H1 (cell line): ENCODE measurements around the gene PRPF40B. TPM values are rescaled to one million over a fixed set of nuclear protein-coding genes. Genes with fewer than 3 reads are reported as not detected.

Experiments used
- CTCF ChIA-PET: fragments of 300-600 bp; sonication (Branson Sonifier 250); formaldehyde crosslinking; loops from one replicate; lab custom pipeline; 2021; ENCODE audit not compliant: partially characterized antibody; lab: Charles Lee
- POLR2A ChIA-PET: fragments of 300-600 bp; sonication (Branson Sonifier 250); formaldehyde crosslinking; loops from one replicate; lab custom pipeline; 2021; ENCODE audit warnings: inconsistent platforms; ENCODE audit not compliant: partially characterized antibody; lab: Charles Lee
- DNase-seq, 2 experiments: peaks; one replicate each; pipeline versions ENCODE4 v3.0.0 to v3.0.0-alpha.2; 2010 to 2022; ENCODE audit warnings: low spot score in 2 of 2, low read depth in 1 of 2, mixed read lengths in 1 of 2
- FAIRE-seq: peaks from 2 replicates; lab custom pipeline; 2011; peaks lifted over from hg19 to GRCh38; lab: Jason Lieb, UNC
- H2AFZ ChIP-seq: 2 replicates; pipeline ENCODE4 v1.8.1; 2012; ENCODE audit warnings: low read length, inconsistent platforms
- H2AK5ac ChIP-seq: 2 replicates; pipeline ENCODE4 v1.6.1; 2013; ENCODE audit warnings: low read depth, low read length
- H2BK120ac ChIP-seq: replicated peaks from 2 replicates; pipeline ENCODE3; 2013; ENCODE audit warnings: low read depth, low read length, inconsistent platforms
- H2BK12ac ChIP-seq: 2 replicates; pipeline ENCODE4 v1.6.1; 2013; ENCODE audit warnings: low read depth, low read length
- H2BK15ac ChIP-seq: 2 replicates; pipeline ENCODE4 v1.6.1; 2013; ENCODE audit warnings: low read length
- H2BK20ac ChIP-seq: 2 replicates; pipeline ENCODE4 v1.6.1; 2013; ENCODE audit warnings: low read length
- H2BK5ac ChIP-seq: 2 replicates; pipeline ENCODE4 v1.6.1; 2013; ENCODE audit warnings: low read depth, low read length
- H3K14ac ChIP-seq: 2 replicates; pipeline ENCODE4 v1.6.1; 2013; ENCODE audit warnings: inconsistent platforms; ENCODE audit not compliant: insufficient read length
- H3K18ac ChIP-seq: 2 replicates; pipeline ENCODE4 v1.6.1; 2013; ENCODE audit warnings: low read length; ENCODE audit errors: extremely low read depth
- H3K23ac ChIP-seq: 2 replicates; pipeline ENCODE4 v1.6.1; 2013; ENCODE audit warnings: inconsistent platforms; ENCODE audit not compliant: insufficient read length
- H3K23me2 ChIP-seq: 2 replicates; pipeline ENCODE4 v1.6.1; 2013; ENCODE audit warnings: low read depth, low read length
- H3K27ac ChIP-seq: 2 replicates; pipeline ENCODE4 v1.6.1; 2011; ENCODE audit warnings: low read depth, low read length, inconsistent platforms
- H3K27me3 ChIP-seq, 4 experiments: replicated peaks in 1 of 4; 1 replicate in 1 of 4; 2 replicates in 3 of 4; pipeline versions ENCODE4 v1.6.1 to v1.8.1; 2011 to 2013; ENCODE audit warnings: low read length in 3 of 4, mild to moderate bottlenecking in 3 of 4, inconsistent platforms in 2 of 4, mixed read lengths in 2 of 4, moderate library complexity in 1 of 4; ENCODE audit not compliant: control insufficient read depth in 3 of 4, insufficient read depth in 3 of 4; ENCODE audit errors: extremely low read depth in 1 of 4
- H3K36me3 ChIP-seq, 4 experiments: 2 replicates each; pipeline versions ENCODE4 v1.6.1 to v1.8.1; 2011 to 2013; ENCODE audit warnings: mild to moderate bottlenecking in 4 of 4, low read length in 3 of 4, moderate library complexity in 2 of 4, control low read depth in 1 of 4, inconsistent platforms in 1 of 4; ENCODE audit not compliant: insufficient read depth in 4 of 4, control insufficient read depth in 2 of 4
- H3K4ac ChIP-seq: replicated peaks from 2 replicates; pipeline ENCODE3; 2013; ENCODE audit warnings: low read length, low read depth, mixed read lengths, inconsistent platforms; ENCODE audit not compliant: insufficient read length
- H3K4me1 ChIP-seq, 4 experiments: replicated peaks in 1 of 4; 1 replicate in 1 of 4; 2 replicates in 3 of 4; pipeline versions ENCODE4 v1.6.1 to v1.8.1; 2011 to 2013; ENCODE audit warnings: low read length in 3 of 4, inconsistent platforms in 2 of 4, mixed read lengths in 1 of 4; ENCODE audit not compliant: insufficient read depth in 4 of 4, control insufficient read depth in 3 of 4
- H3K4me2 ChIP-seq, 2 experiments: 2 replicates each; pipeline versions ENCODE4 v1.6.1 to v1.8.1; 2011 to 2013; ENCODE audit warnings: low read depth in 2 of 2, low read length in 2 of 2, control low read depth in 1 of 2, inconsistent platforms in 1 of 2, mild to moderate bottlenecking in 1 of 2; ENCODE audit not compliant: insufficient read depth in 1 of 2
- H3K4me3 ChIP-seq, 4 experiments: fragments of 200-600, 300-600 bp in 1 of 4; sonication (generic), shearing (Covaris generic), sonication (Bioruptor Twin) in 1 of 4; 2 replicates each; pipeline versions ENCODE4 v1.5.1 to v1.8.1; 2011 to 2016; ENCODE audit warnings: low read length in 4 of 4, low read depth in 3 of 4, control low read depth in 2 of 4, inconsistent platforms in 2 of 4, mild to moderate bottlenecking in 2 of 4, mixed read lengths in 1 of 4, moderate library complexity in 1 of 4; ENCODE audit not compliant: insufficient read depth in 2 of 4; ENCODE audit errors: extremely low read depth in 1 of 4
- H3K56ac ChIP-seq: replicated peaks from 2 replicates; pipeline ENCODE3; 2013; ENCODE audit warnings: low read depth, mild to moderate bottlenecking, mixed read lengths, low read length, inconsistent platforms; ENCODE audit not compliant: insufficient read length
- H3K79me1 ChIP-seq: 2 replicates; pipeline ENCODE4 v1.6.1; 2013; ENCODE audit warnings: low read depth, low read length, control low read depth
- H3K79me2 ChIP-seq, 2 experiments: 2 replicates each; pipeline versions ENCODE4 v1.6.1 to v1.8.1; 2012 to 2013; ENCODE audit warnings: low read length in 2 of 2, mild to moderate bottlenecking in 2 of 2, inconsistent platforms in 1 of 2; ENCODE audit not compliant: insufficient read depth in 2 of 2, control insufficient read depth in 1 of 2
- H3K9ac ChIP-seq, 4 experiments: replicated peaks in 1 of 4; 1 replicate in 1 of 4; 2 replicates in 3 of 4; pipeline versions ENCODE4 v1.6.1 to v1.8.1; 2011 to 2013; ENCODE audit warnings: low read depth in 3 of 4, low read length in 3 of 4, control low read depth in 2 of 4, mild to moderate bottlenecking in 2 of 4, moderate library complexity in 2 of 4, inconsistent platforms in 1 of 4; ENCODE audit errors: extremely low read depth in 1 of 4
- H3K9me3 ChIP-seq, 2 experiments: 2 replicates each; pipeline versions ENCODE4 v1.6.1 to v1.8.1; 2012 to 2013; ENCODE audit warnings: mild to moderate bottlenecking in 2 of 2, moderate library complexity in 2 of 2, control low read depth in 1 of 2, inconsistent platforms in 1 of 2, low read depth in 1 of 2, low read length in 1 of 2, mixed read lengths in 1 of 2; ENCODE audit not compliant: insufficient read depth in 2 of 2
- H4K20me1 ChIP-seq, 2 experiments: replicated peaks in 1 of 2; 2 replicates each; pipeline versions ENCODE3 to v1.8.1; 2011 to 2013; ENCODE audit warnings: inconsistent platforms in 2 of 2, low read length in 2 of 2, mild to moderate bottlenecking in 1 of 2; ENCODE audit not compliant: insufficient read depth in 2 of 2, control insufficient read depth in 1 of 2
- H4K5ac ChIP-seq: 2 replicates; pipeline ENCODE4 v1.6.1; 2013; ENCODE audit warnings: low read length, low read depth, mixed read lengths, inconsistent platforms; ENCODE audit not compliant: insufficient read length
- H4K8ac ChIP-seq: 2 replicates; pipeline ENCODE4 v1.8.0; 2013; ENCODE audit warnings: mild to moderate bottlenecking, moderate library complexity, low read length, inconsistent platforms; ENCODE audit not compliant: insufficient read depth; ENCODE audit errors: extremely low read depth
- H4K91ac ChIP-seq: replicated peaks from 2 replicates; pipeline ENCODE3; 2013; ENCODE audit warnings: low read length, mixed read lengths, inconsistent platforms; ENCODE audit not compliant: insufficient read length
- ASH2L ChIP-seq: fragments of 200-600, 300-600 bp; sonication (generic); IDR thresholded peaks from one replicate; pipeline ENCODE4 v1.7.1; 2017; ENCODE audit warnings: low read length
- CBX8 ChIP-seq: fragments of 300-800, 300-1000 bp; sonication (generic); IDR thresholded peaks from 2 replicates; pipeline ENCODE4 v1.7.1; 2016; ENCODE audit warnings: low read depth, low read length, borderline replicate concordance
- HDAC2 ChIP-seq, 2 experiments: fragments of 300-600 bp in 1 of 2; sonication (generic) in 1 of 2; IDR thresholded peaks; 2 replicates each; pipeline ENCODE4 v1.6.1; 2011 to 2012; ENCODE audit warnings: low read depth in 2 of 2, low read length in 2 of 2, mild to moderate bottlenecking in 2 of 2, moderate library complexity in 2 of 2, borderline replicate concordance in 1 of 2, inconsistent platforms in 1 of 2
- JUN ChIP-seq: IDR thresholded peaks from 2 replicates; pipeline ENCODE4 v1.6.1; 2011; ENCODE audit warnings: low read depth, mild to moderate bottlenecking, improper control_type of control experiment, low read length
- KDM4A ChIP-seq: IDR thresholded peaks from one replicate; pipeline ENCODE4 v1.7.1; 2012; ENCODE audit warnings: low read depth, mild to moderate bottlenecking, moderate library complexity, low read length, inconsistent platforms; ENCODE audit not compliant: severe bottlenecking
- POU5F1 ChIP-seq: IDR thresholded peaks from 2 replicates; pipeline ENCODE4 v1.6.1; 2011; ENCODE audit warnings: low read depth, mild to moderate bottlenecking, low read length, moderate library complexity
- SIRT6 ChIP-seq: IDR thresholded peaks from one replicate; pipeline ENCODE4 v1.7.1; 2012; ENCODE audit warnings: low read length, inconsistent platforms
- SUZ12 ChIP-seq: fragments of 200-600 bp; sonication (generic); IDR thresholded peaks from 2 replicates; pipeline ENCODE4 v1.6.1; 2012; ENCODE audit warnings: mild to moderate bottlenecking, inconsistent platforms, low read length, moderate library complexity, mixed read lengths
- TBP ChIP-seq: IDR thresholded peaks from 2 replicates; pipeline ENCODE4 v1.6.1; 2011; ENCODE audit warnings: low read depth, low read length, improper control_type of control experiment
- WGBS, 2 experiments: shearing (Covaris generic) in 1 of 2; methylation state at CpG; one replicate each; pipeline versions ENCODE4 v1.1.6 to v1.1.7; 2013 to 2015; ENCODE audit warnings: low lambda C conversion rate in 2 of 2, mixed read lengths in 2 of 2, inconsistent platforms in 1 of 2, low coverage in 1 of 2, missing lambda C conversion rate in 1 of 2; ENCODE audit not compliant: insufficient replicate concordance in 2 of 2, insufficient coverage in 1 of 2, insufficient read length in 1 of 2; ENCODE audit errors: extremely low coverage in 1 of 2, missing lambda C conversion rate in 1 of 2; 5-methylcytosine and 5-hydroxymethylcytosine counted together
- polyA plus RNA-seq, 7 experiments: library from polyadenylated mRNA; depleted of rRNA in 3 of 7; stranded (reverse) in 5 of 7; unstranded in 2 of 7; fragments of >200 nt in 5 of 7; fragments of 200-250 nt in 2 of 7; gene quantifications; 1 replicate in 5 of 7; 2 replicates in 1 of 7; 4 replicates in 1 of 7; pipeline versions ENCODE4 v1.2.1 to v1.2.3, GENCODE V29; 2011 to 2013; ENCODE audit warnings: missing spikeins in 2 of 7, mixed read lengths in 2 of 7
- total RNA-seq: library from RNA; stranded (reverse); fragmentation: NEBNext Ultra II Directional; extraction: Animal tissue kit (Norgen Biotek cat#: 25700); gene quantifications from 2 replicates; pipeline ENCODE4 v1.2.1, GENCODE V29; 2021

PRPF40B gene
- total and polyA plus RNA-seq, 2 of the 8 experiments (the other 6 are each of a cell fraction or from before 2014, with no cell fraction given): 14.4 to 24.4 TPM

GRCh38 chr12:49618576-49618975, 4.8 kb upstream of the PRPF40B start:
- H2BK20ac ChIP-seq: no peak overlapping the region
- no peak for DNase-seq
- no peak overlapping the region for H2BK12ac ChIP-seq
- ChIA-PET CTCF (interaction anchor here (0.8 to 2.8 kb wide), 9 partner anchors 14 to 277 kb away, joined by 3 to 10 read pairs (median 3); partner anchors contain the start of genes FAM186B and TMBIM6), POLR2A (interaction anchor here (0.6 to 1.2 kb wide), 2 partner anchors 15 to 142 kb away, joined by 3 read pairs; no protein-coding TSS in a partner anchor)
- 83% methylated on average over 1 of the region's 1 CpG; no CpG with 5 or more reads in 1 of the 2 experiments for WGBS, 2 experiments
- no peak for FAIRE-seq
- H4K20me1 ChIP-seq: no peaks in the 10 kb centered on the region
- H3K79me1 ChIP-seq: no peaks in the 10 kb centered on the region
- H3K14ac ChIP-seq: no peak overlapping the region
- no peak overlapping the region for H3K9ac ChIP-seq
- no peak overlapping the region for H2BK5ac ChIP-seq
- H4K8ac ChIP-seq: no peak overlapping the region
- H2AFZ ChIP-seq: peak overlapping the region; percentile 76; the same call in 1 of the 2 replicates
- H3K4me1 ChIP-seq: peaks cover 0 to 5% (median 3%) of the 10 kb centered on the region in 4 experiments; a peak in 5 of 7 replicates
- H3K4me3 ChIP-seq: no peak overlapping the region
- H3K56ac ChIP-seq: no peak overlapping the region
- H3K4me2 ChIP-seq: no peak overlapping the region
- no peak overlapping the region for H4K5ac ChIP-seq
- no peak overlapping the region for H3K4ac ChIP-seq
- no peaks in the 10 kb centered on the region for H3K79me2 ChIP-seq
- no peak overlapping the region for H3K23ac ChIP-seq
- no peaks in the 10 kb centered on the region for H3K27me3 ChIP-seq
- H3K27ac ChIP-seq: no peak overlapping the region
- H3K36me3 ChIP-seq: no peaks in the 10 kb centered on the region
- H3K18ac ChIP-seq: no peak overlapping the region
- no peaks in the 10 kb centered on the region; a peak in 1 of 4 replicates for H3K9me3 ChIP-seq
- no peak overlapping the region for H2AK5ac ChIP-seq
- H3K23me2 ChIP-seq: peaks cover 10% of the 10 kb centered on the region; the same call in 1 of the 2 replicates
- no peak overlapping the region for H2BK120ac ChIP-seq
- no peak overlapping the region for H4K91ac ChIP-seq
- no peak overlapping the region for H2BK15ac ChIP-seq
- TF ChIP-seq JUN (no peak), SIRT6 (no peak), HDAC2 (IDR thresholded peaks at IDR 0.05; ENCODE audit: borderline replicate concordance in 1 of 2, low read depth in 2 of 2, low read length in 2 of 2) (no peak), POU5F1 (no peak), SUZ12 (no peak), ASH2L (no peak), TBP (no peak), KDM4A (no peak), CBX8 (no peak)
